DOHH2 (cell line): ENCODE results near the gene KCNQ1.

ENCODE experiments used
- H3F3A ChIP-seq: fragments of 200-600 bp; sonication (generic), shearing (Covaris generic); 2 replicates; pipeline ENCODE4 v1.6.0; 2016; ENCODE audit warnings: antibody characterized with exemption, mild to moderate bottlenecking; ENCODE audit not compliant: control insufficient read depth, insufficient read depth
- H3K27ac ChIP-seq: fragments of 200-600 bp; sonication (generic); 2 replicates; pipeline ENCODE4 v1.5.1; 2014; ENCODE audit warnings: low read depth, mild to moderate bottlenecking, low read length, moderate library complexity
- H3K27me3 ChIP-seq: fragments of 200-600 bp; sonication (generic); 2 replicates; pipeline ENCODE4 v1.6.1; 2014; ENCODE audit warnings: mild to moderate bottlenecking, low read length, mixed read lengths; ENCODE audit not compliant: control insufficient read depth
- H3K36me3 ChIP-seq: fragments of 200-600 bp; sonication (generic); 2 replicates; pipeline ENCODE4 v1.6.1; 2014; ENCODE audit warnings: mild to moderate bottlenecking, low read length, moderate library complexity, mixed read lengths; ENCODE audit not compliant: control insufficient read depth
- H3K4me1 ChIP-seq: fragments of 200-600 bp; sonication (generic); 2 replicates; pipeline ENCODE4 v1.6.1; 2014; ENCODE audit warnings: mild to moderate bottlenecking, low read length, mixed read lengths; ENCODE audit not compliant: control insufficient read depth
- H3K4me2 ChIP-seq: fragments of 200-600 bp; sonication (generic); 2 replicates; pipeline ENCODE4 v1.6.0; 2014; ENCODE audit warnings: mild to moderate bottlenecking, low read length, moderate library complexity
- H3K4me3 ChIP-seq: fragments of 200-600 bp; sonication (generic); 2 replicates; pipeline ENCODE4 v1.5.1; 2014; ENCODE audit warnings: mild to moderate bottlenecking, low read length, mixed read lengths
- H3K79me2 ChIP-seq: fragments of 200-600 bp; sonication (generic); 2 replicates; pipeline ENCODE4 v1.6.1; 2014; ENCODE audit warnings: mild to moderate bottlenecking, low read length, mixed read lengths; ENCODE audit not compliant: control insufficient read depth
- H3K9me2 ChIP-seq: fragments of 200-600 bp; sonication (generic); replicated peaks from 2 replicates; pipeline ENCODE4 v1.6.1; 2014; ENCODE audit warnings: mild to moderate bottlenecking, low read length, mixed read lengths; ENCODE audit not compliant: control insufficient read depth
- H3K9me3 ChIP-seq: fragments of 200-600 bp; sonication (generic); 2 replicates; pipeline ENCODE4 v1.6.1; 2014; ENCODE audit warnings: antibody characterized with exemption, low read length, mixed read lengths; ENCODE audit not compliant: control insufficient read depth, insufficient read depth
- H4K20me1 ChIP-seq: fragments of 200-600 bp; sonication (generic); 2 replicates; pipeline ENCODE4 v1.6.0; 2014; ENCODE audit warnings: low read depth, mild to moderate bottlenecking, antibody characterized with exemption, low read length, moderate library complexity; ENCODE audit not compliant: control insufficient read depth, insufficient read depth
- EZH2phosphoT487 ChIP-seq: fragments of 200-600 bp; sonication (generic); IDR thresholded peaks from 2 replicates; pipeline ENCODE4 v1.6.1; 2017; ENCODE audit warnings: borderline replicate concordance, mild to moderate bottlenecking, antibody characterized with exemption, low read length, moderate library complexity, mixed read lengths
- TF ChIP-seq, protein P1 (sequence below): fragments of 200-600 bp; sonication (generic); IDR thresholded peaks from one replicate; pipeline ENCODE4 v1.5.1; 2014; ENCODE audit warnings: antibody characterized with exemption, mild to moderate bottlenecking, low read depth, low read length; ENCODE audit not compliant: poor library complexity, severe bottlenecking

KCNQ1 gene

DNA sequence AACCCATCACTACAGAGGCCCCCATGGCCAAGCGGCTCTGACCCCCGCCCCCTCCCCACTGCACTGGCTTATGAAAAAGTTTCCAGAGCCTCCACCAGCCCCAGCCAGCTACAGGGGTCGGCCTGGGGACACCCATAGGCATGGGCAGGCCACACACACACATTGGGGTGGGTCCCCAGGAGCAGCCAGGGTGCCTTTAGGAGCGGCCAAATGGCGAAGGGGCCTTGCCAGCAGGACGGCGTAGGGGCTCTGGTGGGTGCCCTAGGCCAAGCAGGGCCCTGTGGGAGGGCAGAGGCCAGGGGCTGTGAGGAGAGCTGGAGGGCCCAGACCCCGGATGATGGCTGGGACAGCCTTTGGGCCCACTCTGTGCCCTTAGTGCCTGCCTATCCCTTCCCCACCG lies 34.2 kb upstream of the KCNQ1 start:
- Histone ChIP-seq H3K27ac (no peak overlapping the region), H3K79me2 (no peaks in the 10 kb centered on the region), H3K4me1 (no peaks in the 10 kb centered on the region), H3K9me2 (no peaks in the 10 kb centered on the region), H3K4me3 (no peak overlapping the region), H4K20me1 (no peaks in the 10 kb centered on the region), H3K27me3 (no peaks in the 10 kb centered on the region), H3F3A (no peaks in the 10 kb centered on the region), H3K9me3 (no peaks in the 10 kb centered on the region), H3K36me3 (no peaks in the 10 kb centered on the region), H3K4me2 (no peak overlapping the region)
- TF ChIP-seq, protein P1, sequence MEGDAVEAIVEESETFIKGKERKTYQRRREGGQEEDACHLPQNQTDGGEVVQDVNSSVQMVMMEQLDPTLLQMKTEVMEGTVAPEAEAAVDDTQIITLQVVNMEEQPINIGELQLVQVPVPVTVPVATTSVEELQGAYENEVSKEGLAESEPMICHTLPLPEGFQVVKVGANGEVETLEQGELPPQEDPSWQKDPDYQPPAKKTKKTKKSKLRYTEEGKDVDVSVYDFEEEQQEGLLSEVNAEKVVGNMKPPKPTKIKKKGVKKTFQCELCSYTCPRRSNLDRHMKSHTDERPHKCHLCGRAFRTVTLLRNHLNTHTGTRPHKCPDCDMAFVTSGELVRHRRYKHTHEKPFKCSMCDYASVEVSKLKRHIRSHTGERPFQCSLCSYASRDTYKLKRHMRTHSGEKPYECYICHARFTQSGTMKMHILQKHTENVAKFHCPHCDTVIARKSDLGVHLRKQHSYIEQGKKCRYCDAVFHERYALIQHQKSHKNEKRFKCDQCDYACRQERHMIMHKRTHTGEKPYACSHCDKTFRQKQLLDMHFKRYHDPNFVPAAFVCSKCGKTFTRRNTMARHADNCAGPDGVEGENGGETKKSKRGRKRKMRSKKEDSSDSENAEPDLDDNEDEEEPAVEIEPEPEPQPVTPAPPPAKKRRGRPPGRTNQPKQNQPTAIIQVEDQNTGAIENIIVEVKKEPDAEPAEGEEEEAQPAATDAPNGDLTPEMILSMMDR = no peak
- no peak for TF ChIP-seq EZH2phosphoT487

DNA sequence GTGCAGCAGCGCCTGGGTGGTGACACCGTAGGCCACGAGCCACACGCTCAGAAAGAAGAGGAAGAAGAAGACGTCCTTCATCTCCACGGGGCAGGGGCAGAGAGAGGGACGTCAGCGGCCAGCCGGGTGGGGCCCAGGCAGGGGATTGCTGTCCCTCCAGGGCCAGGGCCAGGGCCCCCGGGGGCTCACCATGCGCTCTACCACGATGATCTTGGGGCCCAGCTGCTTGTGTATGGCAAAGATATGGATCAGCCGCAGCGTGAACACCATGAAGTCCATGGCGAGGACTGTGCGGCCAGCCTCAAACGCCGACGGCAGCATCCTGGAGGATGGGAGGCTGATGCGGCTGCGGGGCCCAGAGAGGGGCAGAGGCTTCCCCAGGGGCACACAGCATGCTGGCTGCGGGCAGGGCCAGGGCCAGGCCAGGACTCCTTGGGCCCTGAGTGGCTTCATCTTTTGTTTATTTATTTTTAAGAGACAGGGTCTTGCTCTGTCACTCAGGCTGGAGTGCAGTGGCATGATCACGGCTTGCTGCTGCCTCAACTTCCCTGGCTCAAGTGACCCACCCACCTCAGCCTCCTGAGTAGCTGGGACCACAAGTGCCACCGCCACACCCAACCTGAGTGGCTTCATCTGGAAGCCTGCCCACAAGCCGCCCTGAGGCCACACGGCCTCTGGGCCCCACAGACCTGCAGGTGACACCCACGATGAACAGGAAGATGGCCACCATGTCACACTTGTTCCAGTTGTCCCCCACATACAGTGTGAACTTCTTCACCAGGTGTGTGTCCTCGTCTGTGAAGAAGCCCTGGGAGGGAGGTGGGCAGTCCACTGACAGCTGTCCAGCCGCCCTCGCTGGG lies 33.1 kb upstream of the KCNQ1 start:
- no peaks in the 10 kb centered on the region for H3K9me2 ChIP-seq
- H3K4me2 ChIP-seq = no peak overlapping the region
- TF ChIP-seq, protein P1 = no peak
- TF ChIP-seq EZH2phosphoT487 = no peak
- H3K4me1 ChIP-seq = no peaks in the 10 kb centered on the region
- no peaks in the 10 kb centered on the region for H3K9me3 ChIP-seq
- no peaks in the 10 kb centered on the region for H3K79me2 ChIP-seq
- no peaks in the 10 kb centered on the region for H3K36me3 ChIP-seq
- H3F3A ChIP-seq = no peaks in the 10 kb centered on the region
- H4K20me1 ChIP-seq = no peaks in the 10 kb centered on the region
- H3K4me3 ChIP-seq = no peak overlapping the region
- no peak overlapping the region for H3K27ac ChIP-seq
- no peaks in the 10 kb centered on the region for H3K27me3 ChIP-seq

DNA sequence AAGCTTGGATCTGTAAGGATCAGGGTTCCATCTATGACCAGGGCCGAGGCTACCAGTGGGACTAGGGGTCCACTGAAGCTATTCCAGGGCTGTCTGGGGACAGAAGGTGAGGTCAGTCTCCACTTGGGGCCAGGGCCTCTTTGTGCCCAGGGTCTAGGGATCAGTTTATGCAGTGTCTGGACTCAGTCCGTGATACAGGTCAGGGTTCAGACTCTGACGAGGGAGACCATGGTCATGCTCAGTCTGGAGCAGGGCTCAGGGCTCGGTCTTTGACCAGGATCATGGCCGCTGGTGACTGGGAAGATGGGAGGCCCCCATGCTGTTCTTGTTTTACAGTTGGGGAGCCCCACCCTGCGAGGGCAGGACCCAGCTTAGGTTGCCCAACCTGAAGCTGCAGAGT lies 32.5 kb upstream of the KCNQ1 start:
- Histone ChIP-seq H3K27me3 (no peaks in the 10 kb centered on the region), H3K4me2 (no peak overlapping the region), H3K9me3 (no peaks in the 10 kb centered on the region), H3K79me2 (no peaks in the 10 kb centered on the region), H3K27ac (no peak overlapping the region), H3F3A (no peaks in the 10 kb centered on the region), H3K9me2 (no peaks in the 10 kb centered on the region), H3K36me3 (no peaks in the 10 kb centered on the region), H3K4me1 (no peaks in the 10 kb centered on the region), H4K20me1 (no peaks in the 10 kb centered on the region), H3K4me3 (no peak overlapping the region)
- TF ChIP-seq, protein P1 = no peak
- TF ChIP-seq EZH2phosphoT487 = no peak
